LNCaP clone FGC (cell line): Measurements from ENCODE around the gene NABP2.
"Not testable (repeated sequence)": the region's sequence is repeated elsewhere in the genome, so short reads cannot be mapped to it uniquely, and the experiment has no call there.

Experiments
- DNase-seq: peaks from one replicate; pipeline ENCODE4 v3.0.0-alpha.2; 2011; ENCODE audit warnings: low read depth
- H3K4me3 ChIP-seq: 2 replicates; pipeline ENCODE4 v1.5.1; 2011; ENCODE audit warnings: mild to moderate bottlenecking, low read depth, low read length, control low read depth
- TF ChIP-seq, protein P1 (sequence below): IDR thresholded peaks from 2 replicates; pipeline ENCODE4 v1.5.1; 2012; ENCODE audit warnings: mild to moderate bottlenecking; ENCODE audit not compliant: control insufficient read depth, insufficient read depth; ENCODE audit errors: extremely low read depth

NABP2 gene

DNA sequence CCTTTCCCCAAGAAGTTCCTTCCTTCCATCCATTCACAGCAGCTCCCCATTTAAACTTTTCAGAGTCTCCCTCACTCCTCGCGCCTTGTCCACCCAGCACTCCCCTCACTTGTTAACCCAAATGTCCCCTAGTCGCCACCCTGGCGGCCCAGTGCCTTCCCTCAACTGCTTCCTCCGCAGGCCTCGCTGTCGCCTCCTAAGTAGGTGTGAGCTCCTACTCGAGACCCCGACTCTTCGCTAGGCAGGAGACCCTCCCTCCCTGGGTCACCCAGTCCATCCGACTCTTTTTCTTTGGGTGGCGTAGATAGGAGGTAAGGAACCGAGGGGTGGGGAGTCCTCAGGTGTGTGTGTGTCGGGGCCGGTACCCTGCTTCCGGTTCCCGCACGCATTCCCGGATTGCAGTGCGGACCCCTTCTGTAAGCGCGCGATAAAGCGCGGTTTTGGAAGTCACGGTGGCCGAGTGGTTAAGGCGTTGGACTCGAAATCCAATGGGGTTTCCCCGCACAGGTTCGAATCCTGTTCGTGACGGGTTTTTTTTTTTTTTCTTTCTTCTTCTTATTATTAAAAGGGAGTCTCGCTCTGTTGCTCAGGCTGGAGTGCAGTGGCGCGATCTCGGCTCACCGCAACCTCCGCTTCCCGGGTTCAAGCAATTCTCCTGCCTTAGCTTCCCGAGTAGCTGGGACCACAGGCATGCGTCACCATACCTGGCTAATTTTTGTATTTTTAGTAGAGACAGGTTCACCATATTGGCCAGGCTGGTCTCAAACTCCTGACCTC, 34.0 kb upstream of the NABP2 start:
- TF ChIP-seq, protein P1, sequence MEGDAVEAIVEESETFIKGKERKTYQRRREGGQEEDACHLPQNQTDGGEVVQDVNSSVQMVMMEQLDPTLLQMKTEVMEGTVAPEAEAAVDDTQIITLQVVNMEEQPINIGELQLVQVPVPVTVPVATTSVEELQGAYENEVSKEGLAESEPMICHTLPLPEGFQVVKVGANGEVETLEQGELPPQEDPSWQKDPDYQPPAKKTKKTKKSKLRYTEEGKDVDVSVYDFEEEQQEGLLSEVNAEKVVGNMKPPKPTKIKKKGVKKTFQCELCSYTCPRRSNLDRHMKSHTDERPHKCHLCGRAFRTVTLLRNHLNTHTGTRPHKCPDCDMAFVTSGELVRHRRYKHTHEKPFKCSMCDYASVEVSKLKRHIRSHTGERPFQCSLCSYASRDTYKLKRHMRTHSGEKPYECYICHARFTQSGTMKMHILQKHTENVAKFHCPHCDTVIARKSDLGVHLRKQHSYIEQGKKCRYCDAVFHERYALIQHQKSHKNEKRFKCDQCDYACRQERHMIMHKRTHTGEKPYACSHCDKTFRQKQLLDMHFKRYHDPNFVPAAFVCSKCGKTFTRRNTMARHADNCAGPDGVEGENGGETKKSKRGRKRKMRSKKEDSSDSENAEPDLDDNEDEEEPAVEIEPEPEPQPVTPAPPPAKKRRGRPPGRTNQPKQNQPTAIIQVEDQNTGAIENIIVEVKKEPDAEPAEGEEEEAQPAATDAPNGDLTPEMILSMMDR, result no peak
- DNase-seq, result peak; percentile 53
- peak overlapping the region; percentile 74 for H3K4me3 ChIP-seq

DNA sequence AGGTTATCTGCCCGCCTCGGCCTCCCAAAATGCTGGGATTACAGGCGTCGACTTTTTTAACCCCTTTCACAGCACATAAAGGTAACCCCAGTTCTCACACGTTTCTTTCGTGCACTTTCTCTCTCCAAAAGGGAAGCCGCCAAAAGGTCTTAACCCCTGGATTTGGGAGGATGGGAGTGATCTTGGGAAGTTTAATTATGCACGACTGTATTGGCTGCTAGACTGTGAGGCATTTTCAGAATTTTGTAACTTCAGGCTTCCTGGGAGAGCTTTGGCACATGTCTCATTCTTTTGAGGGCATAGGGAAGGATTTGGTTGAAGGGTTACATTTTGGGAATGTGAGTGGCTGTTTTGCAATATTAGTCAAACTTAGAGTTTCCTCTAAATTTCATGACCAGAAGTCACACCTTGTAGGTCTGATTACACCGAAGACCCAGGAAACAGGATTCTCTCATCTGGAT, 33.4 kb upstream of the NABP2 start:
- TF ChIP-seq, protein P1, result no peak
- H3K4me3 ChIP-seq, result peak overlapping the region; percentile 74; the same call in 1 of the 2 replicates
- DNase-seq, result no peak

DNA sequence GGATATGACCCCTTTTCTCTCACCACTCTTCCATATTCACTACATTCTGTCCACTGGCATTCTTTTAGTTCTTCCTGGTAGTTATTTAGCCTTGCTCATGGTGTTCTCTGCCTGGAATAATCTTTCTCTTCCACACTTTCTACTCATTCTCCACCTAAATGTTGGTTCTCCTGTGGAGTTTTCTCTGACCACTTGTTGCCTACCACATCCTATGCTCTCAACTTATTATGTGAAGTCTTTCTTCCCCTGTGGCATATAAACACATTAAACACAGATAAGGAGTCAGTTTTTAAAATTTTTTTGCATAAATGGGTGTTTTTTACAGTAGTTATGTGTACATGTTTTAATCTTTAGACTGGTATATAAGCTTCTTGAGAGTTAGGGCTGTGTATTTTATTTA, 31.6 kb upstream of the NABP2 start:
- H3K4me3 ChIP-seq, result no peak overlapping the region
- DNase-seq, result no peak
- TF ChIP-seq, protein P1, result no peak

DNA sequence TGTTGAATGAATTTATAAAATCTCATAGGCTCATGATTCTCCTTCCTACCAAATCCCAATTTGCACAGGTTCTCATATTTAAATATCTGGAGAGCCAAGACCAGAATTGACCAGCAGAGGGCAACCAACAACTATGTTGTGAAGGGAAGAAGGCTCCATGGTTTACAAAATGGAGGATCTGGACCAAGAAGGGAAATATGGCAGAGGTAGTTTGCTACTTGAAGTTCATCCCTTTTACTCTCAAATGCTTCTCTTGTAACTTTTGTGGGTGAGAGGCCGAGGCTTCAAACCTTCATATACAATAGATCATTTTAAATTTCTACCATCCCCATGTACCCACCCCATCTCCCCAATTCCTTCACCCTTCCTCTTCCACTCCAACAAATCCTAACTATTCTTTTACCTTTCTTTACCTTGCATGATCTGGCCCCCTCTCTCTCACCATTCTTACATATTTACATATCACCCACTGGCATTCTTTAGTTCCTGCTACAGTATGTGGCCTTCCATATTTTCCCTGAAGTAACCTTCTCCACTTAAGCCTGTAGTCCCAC, 31.0 kb upstream of the NABP2 start:
- H3K4me3 ChIP-seq, result no peak overlapping the region
- peak; percentile 71 for DNase-seq
- TF ChIP-seq, protein P1, result peak; percentile 84

DNA sequence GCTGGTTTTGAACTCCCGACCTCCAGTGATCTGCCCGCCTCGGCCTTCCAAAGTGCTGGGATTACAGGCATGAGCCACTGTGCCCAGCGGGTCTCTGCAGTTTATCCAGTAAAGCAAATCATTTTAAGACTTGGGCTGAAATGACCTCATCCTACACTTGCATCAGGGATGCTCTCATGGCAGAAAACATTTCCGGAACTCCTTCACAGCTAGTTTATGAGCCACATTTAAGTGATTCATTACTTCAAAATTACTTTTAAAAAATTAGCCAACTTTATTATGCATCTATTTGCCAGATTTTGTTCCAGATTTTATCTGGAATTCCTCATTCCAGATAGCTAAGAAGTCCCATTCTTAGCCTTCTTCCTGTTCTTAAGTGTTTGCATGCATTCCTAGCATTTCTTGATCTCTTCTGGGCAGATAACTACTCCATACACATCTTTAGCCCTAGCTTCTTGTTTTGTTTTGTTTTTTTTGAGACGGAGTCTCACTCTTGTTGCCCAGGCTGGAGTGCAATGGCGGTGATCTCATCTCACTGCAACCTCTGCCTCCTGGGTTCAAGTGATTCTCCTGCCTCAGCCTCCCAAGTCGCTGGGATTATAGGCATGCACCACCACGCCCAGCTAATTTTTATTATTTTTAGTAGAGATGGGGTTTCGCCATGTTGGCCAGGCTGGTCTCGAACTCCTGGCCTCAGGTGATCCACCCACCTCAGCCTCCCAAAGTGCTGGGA, 27.2 kb upstream of the NABP2 start:
- H3K4me3 ChIP-seq, DNase-seq: not testable (repeated sequence)

DNA sequence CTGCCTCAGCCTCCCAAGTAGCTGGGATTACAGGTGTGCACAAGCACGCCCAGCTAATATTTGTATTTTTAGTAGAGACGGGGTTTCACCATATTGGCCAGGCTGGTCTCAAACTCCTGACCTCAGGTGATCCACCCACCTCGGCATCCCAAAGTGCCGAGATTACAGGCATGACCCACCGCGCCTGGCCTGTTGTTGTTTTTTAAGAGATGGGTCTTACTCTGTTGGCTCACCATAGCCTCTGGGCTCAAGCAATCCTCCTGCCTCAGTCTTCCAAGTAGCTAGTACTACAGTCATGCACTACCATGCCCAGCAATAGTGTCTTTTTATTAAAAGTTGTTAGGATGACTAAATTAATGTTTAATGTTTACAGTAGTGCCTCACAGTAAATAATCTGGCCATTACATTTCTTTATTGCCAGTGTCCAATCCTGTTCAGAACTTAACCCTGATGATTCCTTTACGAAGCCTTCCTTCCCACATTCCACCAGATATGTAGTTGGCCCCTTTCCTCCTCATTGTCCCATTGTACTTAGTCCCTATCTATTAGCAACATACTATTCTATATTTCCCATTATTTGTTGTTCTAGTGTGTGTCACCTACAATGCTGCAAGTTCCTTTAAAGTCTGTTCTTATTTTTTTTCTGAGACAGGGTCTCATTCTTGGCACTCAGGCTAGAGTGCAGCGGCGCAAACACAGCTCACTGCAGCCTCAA, 26.1 kb upstream of the NABP2 start:
- no peak overlapping the region for H3K4me3 ChIP-seq
- TF ChIP-seq, protein P1, result no peak
- DNase-seq, result no peak

DNA sequence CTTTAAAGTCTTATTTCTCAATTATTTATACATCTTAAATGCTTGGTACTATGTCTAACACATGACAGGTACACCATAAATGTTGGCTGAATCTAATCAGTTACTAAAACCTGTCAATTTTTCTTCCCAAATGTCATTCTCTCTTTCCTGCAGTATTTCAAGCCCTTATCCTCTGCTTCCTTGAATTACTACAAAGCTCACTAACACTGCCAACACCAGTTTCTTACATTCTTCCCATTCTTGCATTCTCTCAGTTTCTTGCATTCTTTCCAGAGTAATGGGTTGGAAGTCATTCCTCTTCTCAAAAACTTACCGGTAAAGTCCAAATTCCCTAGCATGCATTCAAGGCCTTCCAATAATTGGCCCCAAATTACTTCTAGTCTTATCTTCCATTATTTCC, 25.3 kb upstream of the NABP2 start:
- TF ChIP-seq, protein P1, result no peak
- no peak overlapping the region for H3K4me3 ChIP-seq
- no peak for DNase-seq
